Stomach (tissue), 4 donors: ENCODE measurements around the gene CCDC124.

ENCODE experiments used
- POLR2A ChIP-seq, 4 donors: fragments of 450-650 bp; IDR thresholded peaks; one replicate each; pipeline ENCODE4 v1.6.1; 2016; ENCODE audit warnings: antibody characterized with exemption in 4 of 4, control low read depth in 2 of 4, mild to moderate bottlenecking in 1 of 4, moderate library complexity in 1 of 4
- TF ChIP-seq, protein P1 (sequence below), 7 experiments: fragments of 450-650 bp in 4 of 7; fragments of 200-600 bp in 3 of 7; sonication (generic) in 3 of 7; IDR thresholded peaks; one replicate each; pipeline ENCODE4 v1.5.1; 2016 to 2019; ENCODE audit warnings: antibody characterized with exemption in 7 of 7, control low read depth in 2 of 7, mild to moderate bottlenecking in 1 of 7

DNA sequence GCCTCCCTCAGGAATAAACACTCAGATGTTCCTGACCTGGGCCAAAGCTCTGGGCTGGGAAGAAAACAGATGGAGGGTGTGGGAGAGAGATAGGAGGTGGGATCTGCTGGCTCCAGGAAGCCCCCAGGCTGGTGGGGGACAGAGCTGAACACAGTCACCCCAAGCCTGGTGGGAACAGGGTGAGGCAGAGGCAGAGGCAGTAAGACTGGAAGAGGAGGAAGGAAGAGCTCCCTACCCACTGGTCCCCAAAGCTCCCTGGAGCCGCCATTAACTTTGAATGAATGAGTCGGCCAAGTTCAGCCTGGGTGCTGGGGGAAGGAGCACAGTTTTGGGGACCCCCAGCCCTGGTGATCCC is 33.3 kb downstream of the CCDC124 start:
- TF ChIP-seq POLR2A (IDR thresholded peaks at IDR 0.05) = no peak
- TF ChIP-seq, protein P1, sequence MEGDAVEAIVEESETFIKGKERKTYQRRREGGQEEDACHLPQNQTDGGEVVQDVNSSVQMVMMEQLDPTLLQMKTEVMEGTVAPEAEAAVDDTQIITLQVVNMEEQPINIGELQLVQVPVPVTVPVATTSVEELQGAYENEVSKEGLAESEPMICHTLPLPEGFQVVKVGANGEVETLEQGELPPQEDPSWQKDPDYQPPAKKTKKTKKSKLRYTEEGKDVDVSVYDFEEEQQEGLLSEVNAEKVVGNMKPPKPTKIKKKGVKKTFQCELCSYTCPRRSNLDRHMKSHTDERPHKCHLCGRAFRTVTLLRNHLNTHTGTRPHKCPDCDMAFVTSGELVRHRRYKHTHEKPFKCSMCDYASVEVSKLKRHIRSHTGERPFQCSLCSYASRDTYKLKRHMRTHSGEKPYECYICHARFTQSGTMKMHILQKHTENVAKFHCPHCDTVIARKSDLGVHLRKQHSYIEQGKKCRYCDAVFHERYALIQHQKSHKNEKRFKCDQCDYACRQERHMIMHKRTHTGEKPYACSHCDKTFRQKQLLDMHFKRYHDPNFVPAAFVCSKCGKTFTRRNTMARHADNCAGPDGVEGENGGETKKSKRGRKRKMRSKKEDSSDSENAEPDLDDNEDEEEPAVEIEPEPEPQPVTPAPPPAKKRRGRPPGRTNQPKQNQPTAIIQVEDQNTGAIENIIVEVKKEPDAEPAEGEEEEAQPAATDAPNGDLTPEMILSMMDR (IDR thresholded peaks at IDR 0.05) = no peak
